H9 (cell line): ENCODE measurements around the gene PPARA. TPM values are rescaled to one million over a fixed set of nuclear protein-coding genes. Genes with fewer than 3 reads are reported as not detected.

Experiments
- DNase-seq: peaks from one replicate; pipeline ENCODE4 v3.0.0-alpha.2; 2017
- H2AFZ ChIP-seq: one replicate; pipeline ENCODE4 v1.6.1; 2013; ENCODE audit warnings: mild to moderate bottlenecking, low read length, control low read depth, moderate library complexity
- H2AK5ac ChIP-seq: 2 replicates; pipeline ENCODE4 v1.6.1; 2013; ENCODE audit warnings: low read length, control low read depth, mixed read lengths; ENCODE audit not compliant: insufficient read length
- H2BK120ac ChIP-seq: one replicate; pipeline ENCODE4 v1.6.1; 2013; ENCODE audit warnings: low read depth, mild to moderate bottlenecking, low read length, control low read depth, inconsistent platforms; ENCODE audit not compliant: poor library complexity, severe bottlenecking
- H2BK12ac ChIP-seq: 2 replicates; pipeline ENCODE4 v1.6.1; 2013; ENCODE audit warnings: low read length, control low read depth, mixed read lengths, low read depth; ENCODE audit not compliant: insufficient read length
- H2BK15ac ChIP-seq: 2 replicates; pipeline ENCODE4 v1.6.1; 2013; ENCODE audit warnings: low read depth, low read length, control low read depth
- H2BK20ac ChIP-seq: one replicate; pipeline ENCODE4 v1.6.1; 2013; ENCODE audit warnings: low read depth, mild to moderate bottlenecking, low read length, control low read depth, inconsistent platforms; ENCODE audit not compliant: poor library complexity, severe bottlenecking
- H2BK5ac ChIP-seq: 2 replicates; pipeline ENCODE4 v1.6.1; 2013; ENCODE audit warnings: low read length, control low read depth, mixed read lengths; ENCODE audit not compliant: insufficient read length
- H3K14ac ChIP-seq: 2 replicates; pipeline ENCODE4 v1.6.1; 2013; ENCODE audit warnings: low read length, control low read depth; ENCODE audit not compliant: insufficient read depth
- H3K18ac ChIP-seq: 2 replicates; pipeline ENCODE4 v1.6.1; 2013; ENCODE audit warnings: low read depth, mild to moderate bottlenecking, mixed read lengths, low read length, control low read depth; ENCODE audit not compliant: insufficient read length
- H3K23ac ChIP-seq: 2 replicates; pipeline ENCODE4 v1.6.1; 2013; ENCODE audit warnings: low read length, control low read depth, mixed read lengths, low read depth; ENCODE audit not compliant: insufficient read length
- H3K23me2 ChIP-seq: 2 replicates; pipeline ENCODE4 v1.6.1; 2013; ENCODE audit warnings: low read depth, mild to moderate bottlenecking, mixed read lengths, low read length, control low read depth; ENCODE audit not compliant: insufficient read length, poor library complexity, severe bottlenecking
- H3K27ac ChIP-seq: 2 replicates; pipeline ENCODE4 v1.5.1; 2013; ENCODE audit warnings: low read length, control low read depth, mixed read lengths, low read depth; ENCODE audit not compliant: insufficient read length
- H3K27me3 ChIP-seq: 2 replicates; pipeline ENCODE4 v1.6.1; 2013; ENCODE audit warnings: low read length, control low read depth, inconsistent platforms; ENCODE audit not compliant: insufficient read depth
- H3K4ac ChIP-seq: 2 replicates; pipeline ENCODE4 v1.6.1; 2013; ENCODE audit warnings: low read depth, mild to moderate bottlenecking, control low read depth, inconsistent platforms, low read length, moderate library complexity
- H3K4me1 ChIP-seq: 2 replicates; pipeline ENCODE4 v1.6.1; 2013; ENCODE audit warnings: low read length, control low read depth, inconsistent platforms; ENCODE audit not compliant: insufficient read depth
- H3K4me2 ChIP-seq: 2 replicates; pipeline ENCODE4 v1.6.1; 2013; ENCODE audit warnings: low read length, control low read depth, mixed read lengths; ENCODE audit not compliant: insufficient read length, insufficient read depth
- H3K56ac ChIP-seq: 2 replicates; pipeline ENCODE4 v1.6.1; 2013; ENCODE audit warnings: low read depth, mild to moderate bottlenecking, mixed read lengths, low read length, control low read depth; ENCODE audit not compliant: insufficient read length
- H3K79me1 ChIP-seq: 2 replicates; pipeline ENCODE4 v1.6.1; 2013; ENCODE audit warnings: low read depth, mild to moderate bottlenecking, moderate library complexity, low read length, control low read depth, inconsistent platforms; ENCODE audit not compliant: insufficient read depth, poor library complexity, severe bottlenecking
- H3K79me2 ChIP-seq: 2 replicates; pipeline ENCODE4 v1.6.1; 2013; ENCODE audit warnings: low read length, control low read depth, inconsistent platforms; ENCODE audit not compliant: insufficient read depth
- H3K9ac ChIP-seq: 2 replicates; pipeline ENCODE4 v1.6.1; 2013; ENCODE audit warnings: low read length, control low read depth, mixed read lengths; ENCODE audit not compliant: insufficient read length; ENCODE audit errors: extremely low read depth
- H3K9me3 ChIP-seq: one replicate; pipeline ENCODE4 v1.6.1; 2013; ENCODE audit warnings: low read depth, low read length, inconsistent platforms; ENCODE audit not compliant: control insufficient read depth
- H3T11ph ChIP-seq: one replicate; pipeline ENCODE4 v1.6.1; 2013; ENCODE audit warnings: mild to moderate bottlenecking, low read length, control low read depth, inconsistent platforms
- H4K20me1 ChIP-seq: one replicate; pipeline ENCODE4 v1.6.1; 2013; ENCODE audit not compliant: control insufficient read depth, insufficient read length, insufficient read depth
- H4K5ac ChIP-seq: 2 replicates; pipeline ENCODE4 v1.6.1; 2013; ENCODE audit warnings: low read depth, mild to moderate bottlenecking, mixed read lengths, low read length, control low read depth; ENCODE audit not compliant: insufficient read length
- H4K8ac ChIP-seq: replicated peaks from 2 replicates; pipeline ENCODE4 v1.6.1; 2013; ENCODE audit warnings: low read length, control low read depth, mixed read lengths, low read depth; ENCODE audit not compliant: insufficient read length
- H4K91ac ChIP-seq: 2 replicates; pipeline ENCODE4 v1.6.1; 2013; ENCODE audit warnings: low read depth, mild to moderate bottlenecking, moderate library complexity, mixed read lengths, low read length, control low read depth; ENCODE audit not compliant: insufficient read length
- H3K27ac Mint-ChIP-seq, 3 experiments: 2 replicates in 2 of 3; 3 replicates in 1 of 3; pipeline ENCODE4 v1.8.0; 2020 to 2021; ENCODE audit warnings: mixed read lengths in 3 of 3, mild to moderate bottlenecking in 1 of 3, moderate library complexity in 1 of 3
- H3K27me3 Mint-ChIP-seq: 2 replicates; pipeline ENCODE4 v1.8.0; 2021; ENCODE audit warnings: low read depth, mild to moderate bottlenecking, moderate library complexity, mixed read lengths
- H3K36me3 Mint-ChIP-seq, 3 experiments: 2 replicates in 2 of 3; 3 replicates in 1 of 3; pipeline ENCODE4 v1.8.0; 2020 to 2021; ENCODE audit warnings: low read depth in 3 of 3, mixed read lengths in 3 of 3; ENCODE audit not compliant: insufficient read depth in 1 of 3
- H3K4me1 Mint-ChIP-seq, 2 experiments: 2 replicates each; pipeline ENCODE4 v1.8.0; 2020; ENCODE audit warnings: mixed read lengths in 2 of 2
- H3K4me3 Mint-ChIP-seq, 2 experiments: 2 replicates in 1 of 2; 3 replicates in 1 of 2; pipeline ENCODE4 v1.8.0; 2020 to 2021; ENCODE audit warnings: mild to moderate bottlenecking in 2 of 2, mixed read lengths in 2 of 2, moderate library complexity in 1 of 2
- H3K9me3 Mint-ChIP-seq, 2 experiments: 2 replicates in 1 of 2; 3 replicates in 1 of 2; pipeline ENCODE4 v1.8.0; 2020; ENCODE audit warnings: mild to moderate bottlenecking in 2 of 2, mixed read lengths in 2 of 2, moderate library complexity in 1 of 2
- WGBS: extraction: QIAGEN DNeasy Blood & Tissue Kit; methylation state at CpG from one replicate; pipeline ENCODE4 v1.1.7; 2013; ENCODE audit warnings: missing lambda C conversion rate, low lambda C conversion rate, mixed read lengths; ENCODE audit not compliant: insufficient read length; ENCODE audit errors: extremely low coverage; 5-methylcytosine and 5-hydroxymethylcytosine counted together
- total RNA-seq: library from RNA; stranded (reverse); gene quantifications from 2 replicates; pipeline ENCODE4 v1.2.1, GENCODE V29; 2021
- TF ChIP-seq, protein P1 (sequence below): fragments of 200-600 bp; sonication (generic); conservative IDR thresholded peaks from 3 replicates; pipeline ENCODE4 v1.8.0; 2021; ENCODE audit warnings: antibody characterized with exemption, mild to moderate bottlenecking

The PPARA gene
- total RNA-seq, 1 experiment from 2014 or later = 7.3 TPM

- Histone ChIP-seq H2AFZ (no peak overlapping the region), H3K23ac (no peak overlapping the region)
Observed at GRCh38 chr22:46269564-46269963, 119.2 kb downstream of the PPARA start.

More at GRCh38 chr22:46269564-46269963, 119.2 kb downstream of the PPARA start:
- no peak overlapping the region for H2AK5ac ChIP-seq
- H3K27me3 ChIP-seq = no peaks in the 10 kb centered on the region; the same call in 1 of the 2 replicates
- no peak for DNase-seq
- H3K9me3 ChIP-seq = no peaks in the 10 kb centered on the region
- WGBS = no CpG with 5 or more reads among the region's 11 CpGs
- H3K4me1 ChIP-seq = no peaks in the 10 kb centered on the region
- no peak overlapping the region for H3K27ac ChIP-seq
- Mint-ChIP-seq H3K27ac (no peak overlapping the region), H3K36me3 (peaks cover 14 to 35% (median 32%) of the 10 kb centered on the region in 3 experiments), H3K4me1 (peaks cover 8 to 9% of the 10 kb centered on the region in 2 experiments), H3K9me3 (peaks cover 22% of the 10 kb centered on the region in 2 experiments), H3K27me3 (peaks cover 27% of the 10 kb centered on the region), H3K4me3 (peak overlapping the region; percentile 11 to 20; a peak in 1 of 5 replicates)
- no peak overlapping the region for H3K56ac ChIP-seq
- H2BK15ac ChIP-seq = no peak overlapping the region
- H3K4ac ChIP-seq = no peak overlapping the region
- peaks cover 4% of the 10 kb centered on the region for H4K20me1 ChIP-seq
- no peak overlapping the region for H3K14ac ChIP-seq
- H2BK120ac ChIP-seq = no peak overlapping the region
- H3K23me2 ChIP-seq = peaks cover 6% of the 10 kb centered on the region
- no peak overlapping the region for H2BK12ac ChIP-seq
- no peak overlapping the region for H3K4me2 ChIP-seq
- no peak overlapping the region for H3T11ph ChIP-seq
- TF ChIP-seq, protein P1, sequence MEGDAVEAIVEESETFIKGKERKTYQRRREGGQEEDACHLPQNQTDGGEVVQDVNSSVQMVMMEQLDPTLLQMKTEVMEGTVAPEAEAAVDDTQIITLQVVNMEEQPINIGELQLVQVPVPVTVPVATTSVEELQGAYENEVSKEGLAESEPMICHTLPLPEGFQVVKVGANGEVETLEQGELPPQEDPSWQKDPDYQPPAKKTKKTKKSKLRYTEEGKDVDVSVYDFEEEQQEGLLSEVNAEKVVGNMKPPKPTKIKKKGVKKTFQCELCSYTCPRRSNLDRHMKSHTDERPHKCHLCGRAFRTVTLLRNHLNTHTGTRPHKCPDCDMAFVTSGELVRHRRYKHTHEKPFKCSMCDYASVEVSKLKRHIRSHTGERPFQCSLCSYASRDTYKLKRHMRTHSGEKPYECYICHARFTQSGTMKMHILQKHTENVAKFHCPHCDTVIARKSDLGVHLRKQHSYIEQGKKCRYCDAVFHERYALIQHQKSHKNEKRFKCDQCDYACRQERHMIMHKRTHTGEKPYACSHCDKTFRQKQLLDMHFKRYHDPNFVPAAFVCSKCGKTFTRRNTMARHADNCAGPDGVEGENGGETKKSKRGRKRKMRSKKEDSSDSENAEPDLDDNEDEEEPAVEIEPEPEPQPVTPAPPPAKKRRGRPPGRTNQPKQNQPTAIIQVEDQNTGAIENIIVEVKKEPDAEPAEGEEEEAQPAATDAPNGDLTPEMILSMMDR = no peak
- no peak overlapping the region for H4K8ac ChIP-seq
- no peaks in the 10 kb centered on the region for H3K79me2 ChIP-seq
- H2BK20ac ChIP-seq = no peak overlapping the region
- no peak overlapping the region for H4K91ac ChIP-seq
- H4K5ac ChIP-seq = no peak overlapping the region
- H2BK5ac ChIP-seq = no peak overlapping the region
- H3K79me1 ChIP-seq = no peaks in the 10 kb centered on the region
- H3K18ac ChIP-seq = no peak overlapping the region
- H3K9ac ChIP-seq = no peak overlapping the region
